ENCODE data around the gene KIR2DL3.
"Not testable (repeated sequence)": the region's sequence is repeated elsewhere in the genome, so short reads cannot be mapped to it uniquely, and the experiment has no call there.

GRCh38 chr19:54756204-54757110, 18.1 kb downstream of the KIR2DL3 start:
- TF ChIP-seq CTCF (IDR thresholded peaks at IDR 0.05); POLR2AphosphoS5 (IDR thresholded peaks at IDR 0.05; ENCODE audit: insufficient read depth in 1 of 2, low read depth in 1 of 2): not testable (repeated sequence)
